HL-60 (cell line): ENCODE data around the gene RAB26.
"Not testable (repeated sequence)": the region's sequence is repeated elsewhere in the genome, so short reads cannot be mapped to it uniquely, and the experiment has no call there.

Experiments used
- GABPA ChIP-seq: IDR thresholded peaks from 2 replicates; pipeline ENCODE4 v1.6.1; 2012; ENCODE audit warnings: low read depth
- POLR2AphosphoS5 ChIP-seq: IDR thresholded peaks from 2 replicates; pipeline ENCODE4 v1.6.1; 2012; ENCODE audit warnings: low read depth
- SPI1 ChIP-seq: IDR thresholded peaks from 2 replicates; pipeline ENCODE4 v1.6.1; 2012; ENCODE audit warnings: low read depth, mild to moderate bottlenecking, borderline replicate concordance
- TF ChIP-seq, protein P1 (sequence below): IDR thresholded peaks from one replicate; pipeline ENCODE4 v1.5.1; 2011; ENCODE audit warnings: low read length, control low read depth, inconsistent platforms; ENCODE audit not compliant: insufficient read depth
- TF ChIP-seq, protein P2 (sequence below): IDR thresholded peaks from 2 replicates; pipeline ENCODE4 v1.6.1; 2012; ENCODE audit warnings: low read depth; ENCODE audit not compliant: insufficient replicate concordance

DNA sequence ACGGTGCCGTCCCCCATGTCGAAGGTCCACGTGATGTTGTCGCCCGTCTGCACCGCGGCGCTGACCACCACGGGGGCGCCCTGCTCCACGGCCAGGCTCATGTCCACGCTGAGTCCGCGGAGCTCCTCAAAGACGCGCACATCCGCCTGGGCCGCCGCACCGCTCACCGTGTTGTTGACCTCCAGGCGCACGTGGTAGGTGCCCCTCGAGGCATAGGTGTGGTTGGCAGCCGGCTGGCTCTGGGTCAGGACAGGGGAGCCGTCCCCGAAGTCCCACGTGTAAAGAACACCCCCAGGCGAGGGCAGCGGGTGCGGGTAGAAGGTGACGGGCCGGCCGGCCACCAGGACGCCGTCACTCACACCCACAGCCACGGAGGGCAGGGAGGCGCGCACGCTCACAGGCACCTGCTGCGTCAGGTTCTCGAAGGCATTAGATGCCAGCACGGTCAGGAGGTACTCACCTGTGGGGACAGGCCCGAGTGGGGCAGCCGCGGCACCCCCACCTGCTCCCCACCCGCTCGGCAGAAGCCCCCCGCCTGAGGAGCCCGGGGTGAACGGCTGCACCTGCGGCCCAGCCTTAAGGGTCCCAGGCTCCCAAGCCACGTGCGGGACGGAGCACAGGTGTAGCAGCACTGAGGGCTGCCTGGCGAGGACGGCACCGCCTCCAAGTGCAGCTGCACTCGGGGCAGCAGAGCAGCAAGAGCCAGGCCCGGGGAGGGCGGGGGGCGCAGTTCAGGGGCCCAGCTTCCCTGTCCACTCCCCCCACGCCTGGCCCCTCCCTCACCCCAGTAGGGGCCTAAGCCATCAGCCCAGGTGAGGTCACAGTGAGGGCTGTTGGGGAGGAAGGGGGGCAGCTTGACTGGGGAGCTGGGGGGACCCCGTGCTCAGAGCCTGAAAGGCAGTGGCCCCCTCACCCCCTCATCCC lies 36.8 kb upstream of the RAB26 start:
- TF ChIP-seq, protein P1, sequence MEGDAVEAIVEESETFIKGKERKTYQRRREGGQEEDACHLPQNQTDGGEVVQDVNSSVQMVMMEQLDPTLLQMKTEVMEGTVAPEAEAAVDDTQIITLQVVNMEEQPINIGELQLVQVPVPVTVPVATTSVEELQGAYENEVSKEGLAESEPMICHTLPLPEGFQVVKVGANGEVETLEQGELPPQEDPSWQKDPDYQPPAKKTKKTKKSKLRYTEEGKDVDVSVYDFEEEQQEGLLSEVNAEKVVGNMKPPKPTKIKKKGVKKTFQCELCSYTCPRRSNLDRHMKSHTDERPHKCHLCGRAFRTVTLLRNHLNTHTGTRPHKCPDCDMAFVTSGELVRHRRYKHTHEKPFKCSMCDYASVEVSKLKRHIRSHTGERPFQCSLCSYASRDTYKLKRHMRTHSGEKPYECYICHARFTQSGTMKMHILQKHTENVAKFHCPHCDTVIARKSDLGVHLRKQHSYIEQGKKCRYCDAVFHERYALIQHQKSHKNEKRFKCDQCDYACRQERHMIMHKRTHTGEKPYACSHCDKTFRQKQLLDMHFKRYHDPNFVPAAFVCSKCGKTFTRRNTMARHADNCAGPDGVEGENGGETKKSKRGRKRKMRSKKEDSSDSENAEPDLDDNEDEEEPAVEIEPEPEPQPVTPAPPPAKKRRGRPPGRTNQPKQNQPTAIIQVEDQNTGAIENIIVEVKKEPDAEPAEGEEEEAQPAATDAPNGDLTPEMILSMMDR = not testable (repeated sequence)
- TF ChIP-seq, protein P2, sequence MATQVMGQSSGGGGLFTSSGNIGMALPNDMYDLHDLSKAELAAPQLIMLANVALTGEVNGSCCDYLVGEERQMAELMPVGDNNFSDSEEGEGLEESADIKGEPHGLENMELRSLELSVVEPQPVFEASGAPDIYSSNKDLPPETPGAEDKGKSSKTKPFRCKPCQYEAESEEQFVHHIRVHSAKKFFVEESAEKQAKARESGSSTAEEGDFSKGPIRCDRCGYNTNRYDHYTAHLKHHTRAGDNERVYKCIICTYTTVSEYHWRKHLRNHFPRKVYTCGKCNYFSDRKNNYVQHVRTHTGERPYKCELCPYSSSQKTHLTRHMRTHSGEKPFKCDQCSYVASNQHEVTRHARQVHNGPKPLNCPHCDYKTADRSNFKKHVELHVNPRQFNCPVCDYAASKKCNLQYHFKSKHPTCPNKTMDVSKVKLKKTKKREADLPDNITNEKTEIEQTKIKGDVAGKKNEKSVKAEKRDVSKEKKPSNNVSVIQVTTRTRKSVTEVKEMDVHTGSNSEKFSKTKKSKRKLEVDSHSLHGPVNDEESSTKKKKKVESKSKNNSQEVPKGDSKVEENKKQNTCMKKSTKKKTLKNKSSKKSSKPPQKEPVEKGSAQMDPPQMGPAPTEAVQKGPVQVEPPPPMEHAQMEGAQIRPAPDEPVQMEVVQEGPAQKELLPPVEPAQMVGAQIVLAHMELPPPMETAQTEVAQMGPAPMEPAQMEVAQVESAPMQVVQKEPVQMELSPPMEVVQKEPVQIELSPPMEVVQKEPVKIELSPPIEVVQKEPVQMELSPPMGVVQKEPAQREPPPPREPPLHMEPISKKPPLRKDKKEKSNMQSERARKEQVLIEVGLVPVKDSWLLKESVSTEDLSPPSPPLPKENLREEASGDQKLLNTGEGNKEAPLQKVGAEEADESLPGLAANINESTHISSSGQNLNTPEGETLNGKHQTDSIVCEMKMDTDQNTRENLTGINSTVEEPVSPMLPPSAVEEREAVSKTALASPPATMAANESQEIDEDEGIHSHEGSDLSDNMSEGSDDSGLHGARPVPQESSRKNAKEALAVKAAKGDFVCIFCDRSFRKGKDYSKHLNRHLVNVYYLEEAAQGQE = not testable (repeated sequence)
- TF ChIP-seq POLR2AphosphoS5, GABPA, SPI1: not testable (repeated sequence)
